Fibroblast of lung (primary cell): Measurements from ENCODE around the gene ZBTB17.

Experiments used
- EZH2 ChIP-seq: IDR thresholded peaks from 2 replicates; pipeline ENCODE4 v1.5.1; 2012; ENCODE audit warnings: low read length, control low read depth, mild to moderate bottlenecking; ENCODE audit errors: missing control alignments
- TF ChIP-seq, protein P1 (sequence below), 2 donors: IDR thresholded peaks in 1 of 2; conservative IDR thresholded peaks in 1 of 2; 1 replicate in 1 of 2; 2 replicates in 1 of 2; pipeline ENCODE4 v1.5.1; 2011 to 2012; ENCODE audit warnings: low read length in 2 of 2, control low read depth in 1 of 2, inconsistent platforms in 1 of 2, low read depth in 1 of 2, mild to moderate bottlenecking in 1 of 2

- TF ChIP-seq, protein P1, sequence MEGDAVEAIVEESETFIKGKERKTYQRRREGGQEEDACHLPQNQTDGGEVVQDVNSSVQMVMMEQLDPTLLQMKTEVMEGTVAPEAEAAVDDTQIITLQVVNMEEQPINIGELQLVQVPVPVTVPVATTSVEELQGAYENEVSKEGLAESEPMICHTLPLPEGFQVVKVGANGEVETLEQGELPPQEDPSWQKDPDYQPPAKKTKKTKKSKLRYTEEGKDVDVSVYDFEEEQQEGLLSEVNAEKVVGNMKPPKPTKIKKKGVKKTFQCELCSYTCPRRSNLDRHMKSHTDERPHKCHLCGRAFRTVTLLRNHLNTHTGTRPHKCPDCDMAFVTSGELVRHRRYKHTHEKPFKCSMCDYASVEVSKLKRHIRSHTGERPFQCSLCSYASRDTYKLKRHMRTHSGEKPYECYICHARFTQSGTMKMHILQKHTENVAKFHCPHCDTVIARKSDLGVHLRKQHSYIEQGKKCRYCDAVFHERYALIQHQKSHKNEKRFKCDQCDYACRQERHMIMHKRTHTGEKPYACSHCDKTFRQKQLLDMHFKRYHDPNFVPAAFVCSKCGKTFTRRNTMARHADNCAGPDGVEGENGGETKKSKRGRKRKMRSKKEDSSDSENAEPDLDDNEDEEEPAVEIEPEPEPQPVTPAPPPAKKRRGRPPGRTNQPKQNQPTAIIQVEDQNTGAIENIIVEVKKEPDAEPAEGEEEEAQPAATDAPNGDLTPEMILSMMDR (conservative IDR thresholded peaks at IDR 0.05 in 1 of 2, IDR thresholded peaks at IDR 0.05 in 1 of 2; ENCODE audit: low read depth in 1 of 2, low read length in 2 of 2): no peak
- TF ChIP-seq EZH2: no peak
These were observed 21.6 kb downstream of the ZBTB17 start for GRCh38 chr1:15954316-15954715.
